Activated CD8-positive, alpha-beta memory T cell treated with anti-CD3 and anti-CD28 coated beads, Interleukin-2, amount 50 U/mL, for 24 hours (primary cell): ENCODE measurements around the gene LCNL1.

Experiments used
- DNase-seq: peaks from one replicate; pipeline ENCODE4 v3.0.0-alpha.2; 2020; ENCODE audit errors: extremely low read depth

The LCNL1 gene

GRCh38 chr9:136982232-136983051 is at the start of gene LCNL1:
TSS of gene LCNL1 (plus strand) at chr9:136982993. CDS start at chr9:136983587, 594 bp downstream.
- no peak for DNase-seq

GRCh38 chr9:136934277-136934676 is 48.5 kb upstream of the LCNL1 start:
- DNase-seq, result no peak

- no peak for DNase-seq
Observed at GRCh38 chr9:136935651-136936050, 47.1 kb upstream of the LCNL1 start.

- no peak for DNase-seq
Observed at GRCh38 chr9:136936645-136937170, 46.1 kb upstream of the LCNL1 start.

- no peak for DNase-seq
Observed at GRCh38 chr9:136937186-136938001, 45.4 kb upstream of the LCNL1 start.

- DNase-seq, result no peak
Observed at GRCh38 chr9:136939431-136939995, 43.3 kb upstream of the LCNL1 start.

- no peak for DNase-seq
Observed at GRCh38 chr9:136939996-136940525, 42.7 kb upstream of the LCNL1 start.

- DNase-seq, result no peak
Observed at GRCh38 chr9:136940526-136941230, 42.1 kb upstream of the LCNL1 start.

- DNase-seq, result no peak
Observed at GRCh38 chr9:136941231-136942111, 41.3 kb upstream of the LCNL1 start.

- DNase-seq, result no peak
Observed at GRCh38 chr9:136942112-136942880, 40.5 kb upstream of the LCNL1 start.

- no peak for DNase-seq
Observed at GRCh38 chr9:136942881-136943230, 39.9 kb upstream of the LCNL1 start.

GRCh38 chr9:136943291-136944211 is 39.2 kb upstream of the LCNL1 start:
- DNase-seq, result no peak

- no peak for DNase-seq
Observed at GRCh38 chr9:136944212-136944518, 38.6 kb upstream of the LCNL1 start.

- peak; percentile 72 for DNase-seq
Observed at GRCh38 chr9:136944519-136945332, 38.1 kb upstream of the LCNL1 start, which contains the start of the genes C8G and FBXW5. TSS of gene C8G (plus strand) at chr9:136945243. CDS start at chr9:136945321, 78 bp downstream. TSS of gene FBXW5 (minus strand) at chr9:136944738. CDS start at chr9:136944083, 655 bp downstream.

- DNase-seq, result no peak
Observed at GRCh38 chr9:136945333-136946227, 37.2 kb upstream of the LCNL1 start.

- no peak for DNase-seq
Observed at GRCh38 chr9:136946228-136947027, 36.4 kb upstream of the LCNL1 start.
